Measurements from ENCODE around the gene TBC1D2B. TPM values are rescaled to one million over a fixed set of nuclear protein-coding genes. Genes with fewer than 3 reads are reported as not detected.
"Not testable (repeated sequence)": the region's sequence is repeated elsewhere in the genome, so short reads cannot be mapped to it uniquely, and the experiment has no call there.

TBC1D2B gene
- total and polyA plus RNA-seq, 2 experiments from 2014 or later: 6.5 to 16.5 TPM

DNA sequence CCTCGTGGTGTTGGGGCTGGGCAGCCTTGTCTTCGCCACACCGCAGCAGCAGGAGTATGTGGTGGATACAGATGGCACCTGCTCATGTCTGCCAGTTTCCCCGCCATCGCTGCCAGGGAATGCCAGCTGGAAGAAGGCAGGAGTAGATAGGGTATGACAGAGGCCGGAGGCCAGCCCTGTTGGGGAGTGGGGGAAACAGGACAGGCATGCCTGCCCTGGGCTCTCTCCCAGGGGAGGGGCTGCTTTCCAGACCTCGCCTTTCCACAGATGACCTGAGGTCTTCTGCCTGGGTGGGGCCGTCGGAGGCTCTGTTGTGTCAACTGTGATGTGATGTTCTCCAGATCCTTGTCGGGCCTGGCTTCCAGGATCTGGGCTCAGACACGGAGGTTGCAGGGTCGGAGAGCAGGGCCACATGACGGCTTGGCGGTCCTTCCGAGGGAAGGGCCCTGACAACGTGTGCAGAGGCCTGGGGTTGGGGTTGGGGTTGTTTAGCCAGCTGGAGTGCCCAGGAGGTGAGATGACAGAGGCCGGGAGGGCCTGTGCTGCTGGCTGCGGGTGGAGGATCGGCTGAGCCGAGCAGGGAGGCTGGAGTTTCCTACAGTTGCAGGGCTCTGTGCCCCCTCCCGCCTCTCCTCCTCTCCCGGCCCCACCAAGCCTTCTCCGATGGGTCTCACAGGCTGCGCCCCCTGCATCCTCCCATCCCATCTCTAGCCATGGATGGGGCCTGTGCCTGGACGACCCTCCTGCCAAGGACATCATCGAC is 102.0 kb downstream of the TBC1D2B start:
- DNase-seq (ENCODE audit: low read depth in 1 of 2, low spot score in 1 of 2): peak in 1 of 2 donors; percentile 64
- Histone ChIP-seq H3K27ac (no peak overlapping the region), H3K4me3 (no peak overlapping the region), H3K36me3 (no peaks in the 10 kb centered on the region), H3K27me3 (no peaks in the 10 kb centered on the region), H3K9me3 (ENCODE audit: low read depth) (no peaks in the 10 kb centered on the region), H3K4me1 (ENCODE audit: low read depth) (peaks cover 16% of the 10 kb centered on the region)
- no peak for TF ChIP-seq CTCF (IDR thresholded peaks at IDR 0.05; ENCODE audit: low read depth, low read length)

- H3K27ac ChIP-seq: no peak overlapping the region
- no peaks in the 10 kb centered on the region for H3K27me3 ChIP-seq
- no peaks in the 10 kb centered on the region for H3K36me3 ChIP-seq
- H3K4me1 ChIP-seq (ENCODE audit: low read depth): peaks cover 16% of the 10 kb centered on the region
- H3K9me3 ChIP-seq (ENCODE audit: low read depth): no peaks in the 10 kb centered on the region
- no peak for TF ChIP-seq CTCF (IDR thresholded peaks at IDR 0.05; ENCODE audit: low read depth, low read length)
- H3K4me3 ChIP-seq: no peak overlapping the region
- DNase-seq (ENCODE audit: low read depth in 1 of 2, low spot score in 1 of 2): no peak
These were observed 102.8 kb downstream of the TBC1D2B start for GRCh38 chr15:77974416-77975331.

- H3K9me3 ChIP-seq (ENCODE audit: low read depth): no peaks in the 10 kb centered on the region
- H3K36me3 ChIP-seq: no peaks in the 10 kb centered on the region
- TF ChIP-seq CTCF (IDR thresholded peaks at IDR 0.05; ENCODE audit: low read depth, low read length): no peak
- peaks cover 16% of the 10 kb centered on the region for H3K4me1 ChIP-seq (ENCODE audit: low read depth)
- H3K27me3 ChIP-seq: no peaks in the 10 kb centered on the region
- peak in 1 of 2 donors; percentile 71 for DNase-seq (ENCODE audit: low read depth in 1 of 2, low spot score in 1 of 2)
- H3K4me3 ChIP-seq: no peak overlapping the region
- peak overlapping the region; percentile 51 for H3K27ac ChIP-seq
These were observed 103.5 kb downstream of the TBC1D2B start for GRCh38 chr15:77974098-77974414.

- not testable (repeated sequence) for H3K9me3 ChIP-seq (ENCODE audit: low read depth); DNase-seq (ENCODE audit: low read depth in 1 of 2, low spot score in 1 of 2); H3K36me3 ChIP-seq; H3K27me3 ChIP-seq; H3K4me3 ChIP-seq
- H3K27ac ChIP-seq: peak overlapping the region; percentile 51
- H3K4me1 ChIP-seq (ENCODE audit: low read depth): peaks cover 16% of the 10 kb centered on the region
These were observed 104.0 kb downstream of the TBC1D2B start for GRCh38 chr15:77973273-77974097.

DNA sequence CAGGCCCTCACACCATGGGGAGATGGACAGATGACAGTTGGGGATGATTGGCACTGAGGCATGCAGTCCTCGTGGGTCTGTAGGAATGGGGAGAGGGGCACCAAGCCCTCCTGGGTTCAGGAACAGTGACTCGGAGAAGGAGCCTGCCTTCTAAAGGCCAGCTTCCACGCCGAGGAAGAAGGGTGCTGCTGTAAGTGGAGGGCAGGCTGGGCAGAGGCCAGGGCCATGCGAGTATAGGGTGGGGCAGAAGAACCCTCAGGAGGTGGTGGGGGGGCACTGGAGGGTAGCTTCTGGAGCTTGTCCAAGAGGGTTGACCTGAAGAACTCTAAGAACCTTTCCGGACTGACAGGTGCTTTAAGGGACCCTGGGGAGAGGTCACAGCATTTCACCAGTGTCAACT is 104.8 kb downstream of the TBC1D2B start:
- H3K27me3 ChIP-seq; DNase-seq (ENCODE audit: low read depth in 1 of 2, low spot score in 1 of 2); H3K9me3 ChIP-seq (ENCODE audit: low read depth); H3K4me3 ChIP-seq; H3K36me3 ChIP-seq; H3K27ac ChIP-seq: not testable (repeated sequence)
- peaks cover 16% of the 10 kb centered on the region for H3K4me1 ChIP-seq (ENCODE audit: low read depth)

DNA sequence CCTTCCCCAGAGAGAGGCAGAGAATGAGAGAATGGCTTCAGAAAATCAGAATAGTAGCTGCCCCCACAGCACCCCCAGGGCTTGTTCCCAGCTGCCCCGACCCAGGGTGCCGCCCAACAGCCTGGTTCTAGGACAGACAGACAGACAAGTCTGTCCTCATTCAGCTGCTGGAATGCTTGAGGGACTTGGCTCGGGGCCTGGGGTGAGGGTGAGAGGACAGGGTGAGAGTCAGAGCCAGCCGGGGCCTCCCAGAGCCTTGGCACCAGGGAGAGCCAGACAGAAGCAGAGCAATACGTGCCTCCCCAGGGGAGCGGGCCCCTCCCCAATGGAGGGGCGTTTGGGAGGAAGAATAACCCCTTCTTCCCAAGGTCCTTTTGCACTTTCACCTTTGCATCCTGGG is 105.6 kb downstream of the TBC1D2B start:
- not testable (repeated sequence) for H3K27me3 ChIP-seq; H3K9me3 ChIP-seq (ENCODE audit: low read depth); H3K27ac ChIP-seq; H3K4me3 ChIP-seq; H3K36me3 ChIP-seq; DNase-seq (ENCODE audit: low read depth in 1 of 2, low spot score in 1 of 2)
- peaks cover 16% of the 10 kb centered on the region for H3K4me1 ChIP-seq (ENCODE audit: low read depth)

- DNase-seq (ENCODE audit: low read depth in 1 of 2, low spot score in 1 of 2): not testable (repeated sequence)
These were observed 106.6 kb downstream of the TBC1D2B start for GRCh38 chr15:77970813-77971360.

More at GRCh38 chr15:77970813-77971360, 106.6 kb downstream of the TBC1D2B start:
- not testable (repeated sequence) for H3K36me3 ChIP-seq; H3K4me3 ChIP-seq; H3K9me3 ChIP-seq (ENCODE audit: low read depth); H3K27ac ChIP-seq; H3K27me3 ChIP-seq
- peaks cover 16% of the 10 kb centered on the region for H3K4me1 ChIP-seq (ENCODE audit: low read depth)
